ENCODE results near the gene GRPEL2.
A peak's percentile ranks its signal among the peaks of the same experiment; 100 is the strongest.
"Not testable (repeated sequence)": the region's sequence is repeated elsewhere in the genome, so short reads cannot be mapped to it uniquely, and the experiment has no call there.

Gene GRPEL2

DNA sequence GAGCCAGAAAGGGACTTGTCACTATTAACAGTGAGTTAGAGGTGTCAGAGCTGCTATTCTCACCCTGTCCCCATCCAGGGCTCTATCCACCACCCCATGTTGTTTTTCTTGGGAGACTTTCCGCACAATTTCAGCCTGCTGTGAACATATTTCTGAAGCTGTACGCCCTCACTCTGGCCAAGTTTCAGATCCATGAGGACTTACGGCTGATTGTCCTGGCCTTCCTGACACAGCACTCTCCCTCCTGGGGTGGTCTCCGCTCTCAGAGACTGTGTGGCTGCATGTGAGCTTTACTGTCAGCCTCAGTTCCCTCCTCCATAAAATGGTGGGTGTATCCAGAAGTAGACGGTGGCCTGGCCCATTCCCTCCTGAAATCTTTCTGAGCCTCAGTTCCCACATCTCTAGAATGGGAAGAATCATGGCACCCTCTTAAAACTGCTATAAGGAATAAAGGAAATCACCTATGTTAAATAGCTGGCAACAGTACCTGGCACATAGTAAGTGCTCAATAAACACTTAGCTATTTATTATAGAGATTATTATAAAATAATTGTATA is 34.6 kb downstream of the GRPEL2 start:
- DNase-seq = no peak

GRCh38 chr5:149380466-149381121 is 35.3 kb downstream of the GRPEL2 start:
- no peak for DNase-seq

DNA sequence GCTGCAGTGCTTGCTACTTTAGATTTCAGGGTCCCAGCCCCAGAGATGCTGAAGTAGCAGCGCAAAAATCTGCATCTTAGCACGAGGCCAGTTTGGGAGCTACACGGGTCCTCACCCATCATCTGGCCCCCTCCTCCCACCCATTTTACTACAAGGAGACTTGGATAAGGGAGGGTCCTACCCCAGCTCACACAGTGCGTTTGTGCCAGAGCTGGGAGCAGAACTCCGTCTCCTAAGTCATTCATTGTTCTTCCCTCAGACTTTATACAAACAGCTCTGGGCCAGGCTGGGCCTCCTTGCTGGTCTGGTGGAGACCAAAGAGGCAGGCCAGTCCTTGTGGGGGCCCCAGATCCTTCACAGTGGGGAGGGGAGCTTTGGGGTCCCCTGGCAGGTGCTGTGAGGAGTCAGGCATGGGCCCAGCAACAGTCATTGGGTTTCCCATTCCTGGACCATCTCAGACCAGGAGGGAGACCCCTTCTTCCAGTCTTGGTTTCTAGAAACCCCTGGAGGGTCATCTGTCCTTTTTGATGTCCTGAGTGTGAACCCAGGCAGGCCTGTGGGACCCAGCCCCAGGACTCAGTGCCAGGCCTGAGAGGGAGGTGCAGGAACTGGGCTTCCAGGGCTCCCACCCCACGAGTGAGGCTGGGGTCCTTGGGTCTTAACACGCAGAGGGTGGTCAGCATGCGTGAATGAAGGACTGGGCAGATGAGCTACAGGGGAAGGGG is 36.1 kb downstream of the GRPEL2 start:
- DNase-seq = no peak

GRCh38 chr5:149381986-149382338 is 36.7 kb downstream of the GRPEL2 start:
- DNase-seq = peak; percentile 73

GRCh38 chr5:149382517-149383220 is 37.4 kb downstream of the GRPEL2 start:
- DNase-seq = no peak

DNA sequence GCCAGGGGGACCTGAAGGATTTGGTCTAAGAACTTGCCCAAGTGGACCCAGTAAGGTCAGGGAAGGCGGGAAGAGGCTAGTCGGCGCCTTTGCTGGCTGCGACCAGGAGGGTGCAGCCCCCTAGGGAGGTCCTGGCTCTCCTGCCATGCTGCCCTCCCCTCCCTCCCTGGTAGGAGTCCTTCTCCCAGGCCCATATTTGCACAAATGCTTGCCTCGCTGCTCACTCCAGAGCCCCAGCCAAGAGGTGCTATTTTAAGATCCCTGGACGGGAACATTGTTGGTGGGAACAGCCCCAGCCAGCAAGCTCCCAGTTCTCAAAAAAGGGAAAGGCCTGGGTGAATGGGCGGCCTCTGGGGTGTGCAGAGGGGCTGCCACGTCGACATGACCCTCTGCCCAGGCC is 38.1 kb downstream of the GRPEL2 start:
- no peak for DNase-seq

DNA sequence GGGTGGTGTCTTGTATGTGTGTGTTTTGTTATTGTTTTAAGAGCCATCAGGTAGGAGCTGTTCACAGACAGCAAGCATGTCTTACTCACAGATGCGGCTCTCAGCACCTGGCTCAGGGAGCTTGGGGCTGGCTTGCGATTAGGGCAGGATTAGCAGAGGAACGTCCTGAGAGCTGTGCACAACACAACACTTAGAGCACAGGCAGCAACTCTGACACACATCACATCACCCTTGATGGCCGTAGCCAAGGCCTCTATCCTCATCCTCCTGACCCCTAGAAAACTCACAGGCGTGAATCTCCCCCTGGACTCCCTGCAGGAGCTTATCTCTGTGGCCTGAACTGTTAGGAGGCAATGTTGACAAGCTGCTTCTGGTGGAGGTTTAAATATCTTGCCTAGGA is 40.9 kb downstream of the GRPEL2 start:
- no peak for DNase-seq

GRCh38 chr5:149387081-149387631 is 41.9 kb downstream of the GRPEL2 start:
- peak; percentile 80 for DNase-seq

DNA sequence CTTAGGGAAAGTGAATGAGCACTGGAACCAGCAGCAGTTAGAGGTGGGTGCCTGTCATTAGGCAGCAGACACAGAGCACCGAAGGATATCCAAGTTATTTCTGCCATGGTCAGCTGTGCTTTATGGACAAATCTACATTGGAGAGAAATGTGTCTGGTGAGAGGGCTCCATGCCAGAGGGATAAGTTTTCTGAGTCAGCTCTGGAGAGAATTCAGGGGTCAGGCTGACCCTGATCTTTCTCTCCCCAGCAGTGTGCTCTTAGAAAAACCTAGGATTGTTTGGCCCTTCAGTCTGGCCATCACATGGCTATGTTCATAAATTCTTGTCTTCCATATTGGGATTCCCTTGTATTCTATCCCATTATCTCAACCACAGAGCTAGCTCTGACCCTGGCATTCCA is 42.7 kb downstream of the GRPEL2 start:
- peak; percentile 87 for DNase-seq

DNA sequence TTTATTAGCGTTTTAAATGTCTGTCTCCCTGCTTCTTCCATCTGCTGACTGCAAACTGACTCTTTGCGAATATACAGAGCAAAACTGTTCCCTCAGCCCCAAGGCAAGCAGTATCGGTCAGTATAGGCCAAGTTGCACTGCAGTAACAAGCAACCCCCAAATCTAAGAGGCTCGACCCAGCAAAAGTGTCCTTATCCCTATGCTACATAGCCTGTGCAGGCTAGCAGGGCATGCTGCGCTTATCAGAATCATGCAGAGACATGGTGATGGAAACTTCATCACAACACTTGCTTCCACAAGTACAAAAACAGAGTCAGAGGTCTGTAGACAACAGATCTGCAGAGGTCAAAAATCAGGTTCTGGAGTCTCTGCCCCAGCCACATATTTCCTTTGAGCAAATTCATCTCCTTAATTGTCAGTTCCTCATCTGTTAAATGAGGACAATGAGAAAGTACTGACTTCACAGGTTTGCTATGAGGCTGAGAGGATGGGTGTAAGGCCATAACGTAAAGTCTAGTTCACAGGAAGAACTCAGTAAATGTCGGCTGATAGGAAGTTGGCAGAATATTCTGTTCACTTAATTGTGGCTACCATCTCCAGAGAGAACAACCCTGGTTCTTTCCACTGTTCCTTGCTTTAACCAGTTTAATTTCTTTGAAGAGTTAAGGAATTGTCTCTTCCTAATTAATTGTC is 43.3 kb downstream of the GRPEL2 start:
- DNase-seq = no peak

DNA sequence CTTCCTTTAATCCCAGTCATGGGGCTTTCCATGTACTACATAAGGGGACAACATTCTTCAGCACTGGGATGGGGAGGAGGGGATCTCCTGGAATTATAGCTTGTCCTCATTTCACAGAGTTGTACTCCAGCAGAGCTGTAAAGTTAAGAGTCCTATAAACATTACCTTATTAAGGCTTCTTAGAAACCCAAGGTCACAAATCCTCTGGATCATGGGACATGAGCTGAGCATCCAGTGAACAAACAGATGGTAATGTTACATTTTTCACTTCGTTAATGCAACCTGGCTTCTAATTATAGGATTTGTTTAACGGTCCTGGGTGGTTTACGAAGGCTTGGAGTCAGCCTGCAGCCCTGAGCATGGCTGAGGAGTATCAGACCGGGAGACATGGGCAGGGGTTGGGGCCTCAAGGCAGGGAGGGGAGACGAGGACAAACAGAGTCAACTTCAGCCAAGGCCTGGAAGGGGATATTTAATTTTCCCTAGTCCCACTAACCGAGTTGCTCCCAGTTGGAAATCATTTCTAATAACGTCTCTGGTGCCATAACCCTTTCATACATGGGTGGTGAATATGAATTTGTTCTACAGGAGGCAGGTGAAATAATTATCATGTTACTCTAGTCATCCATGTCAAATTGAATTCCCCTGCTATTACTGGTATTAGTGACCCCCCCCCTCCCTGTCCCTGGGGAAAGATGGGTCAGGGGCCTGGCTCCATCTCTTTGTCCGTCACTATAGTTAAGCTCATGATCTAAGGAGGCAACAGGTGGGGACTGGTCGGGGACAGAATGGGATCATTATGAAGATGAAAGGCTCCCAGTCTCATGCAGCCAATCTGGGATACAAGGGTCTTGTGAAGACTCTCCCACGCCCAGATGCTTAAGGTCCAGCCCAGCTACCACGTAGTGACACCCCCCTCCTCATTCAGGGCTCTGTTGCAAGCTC is 44.5 kb downstream of the GRPEL2 start:
- DNase-seq = no peak

- DNase-seq = not testable (repeated sequence)
Measured at GRCh38 chr5:149391076-149391475, 45.8 kb downstream of the GRPEL2 start.

DNA sequence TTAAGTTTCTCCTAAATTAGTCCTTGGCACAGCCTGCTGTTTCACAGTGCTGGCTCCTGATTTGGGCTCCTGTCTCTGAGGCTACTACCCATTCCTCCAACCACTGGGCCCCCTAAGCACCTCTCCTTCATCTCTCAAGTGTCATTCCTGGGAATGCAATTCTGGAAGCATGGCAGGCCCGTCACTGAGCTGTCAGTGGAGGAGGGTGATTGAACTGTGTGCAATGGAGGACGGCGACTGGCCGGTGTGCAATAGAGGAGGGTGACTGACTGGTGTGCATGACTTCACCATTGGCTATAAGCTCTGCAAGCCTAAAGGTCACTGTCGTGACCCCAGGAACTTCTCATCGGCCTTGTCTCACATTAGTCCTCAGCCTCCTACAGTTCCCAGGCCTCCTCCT is 46.2 kb downstream of the GRPEL2 start:
- no peak for DNase-seq

GRCh38 chr5:149392718-149393117 is 47.4 kb downstream of the GRPEL2 start:
- peak; percentile 59 for DNase-seq

- not testable (repeated sequence) for DNase-seq
Measured at GRCh38 chr5:149394996-149395395, 49.7 kb downstream of the GRPEL2 start.

GRCh38 chr5:149397530-149397929 is 52.2 kb downstream of the GRPEL2 start:
- peak; percentile 91 for DNase-seq

DNA sequence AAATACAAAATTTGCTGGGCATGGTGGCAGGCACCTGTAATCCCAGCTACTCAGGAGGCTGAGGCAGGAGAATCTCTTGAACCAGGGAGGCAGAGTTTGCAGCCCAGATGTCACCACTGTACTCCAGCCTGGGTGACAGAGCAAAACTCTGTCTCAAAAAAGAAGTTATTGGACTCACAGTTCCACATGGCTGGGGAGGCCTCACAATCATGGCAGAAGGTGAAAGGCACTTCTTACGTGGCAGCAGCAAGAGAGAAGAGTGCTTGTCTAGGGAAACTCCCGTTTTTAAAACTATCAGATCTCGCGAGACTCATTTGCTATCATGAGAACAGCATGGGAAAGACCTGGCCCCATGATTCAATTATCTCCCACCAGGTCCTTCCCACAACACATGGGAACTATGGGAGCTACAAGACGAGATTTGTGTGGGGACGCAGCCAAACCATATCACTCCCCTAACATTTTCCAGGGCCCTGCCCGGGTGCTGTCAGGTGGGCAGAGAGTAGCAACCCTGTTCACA is 53.5 kb downstream of the GRPEL2 start:
- DNase-seq = not testable (repeated sequence)

DNA sequence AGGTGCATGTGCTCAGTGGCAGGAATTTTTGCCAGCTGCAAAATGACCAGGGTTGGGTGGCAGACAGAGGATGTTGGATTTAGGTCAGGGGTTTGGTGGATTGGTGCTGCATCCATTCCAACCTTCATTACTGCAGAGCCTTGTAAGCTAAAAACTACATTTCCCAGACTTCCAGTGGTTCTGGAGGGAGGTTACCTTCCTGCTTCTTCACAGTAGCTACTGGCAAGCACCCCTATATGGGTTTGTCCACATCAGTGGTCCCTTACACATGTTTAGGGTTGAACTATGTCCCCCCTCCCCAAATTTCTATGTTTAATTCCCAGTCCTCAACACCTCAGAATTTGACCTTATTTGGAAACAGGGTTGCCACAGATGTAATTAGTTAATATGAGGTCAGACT is 54.5 kb downstream of the GRPEL2 start:
- no peak for DNase-seq

GRCh38 chr5:149400304-149400703 is 55.0 kb downstream of the GRPEL2 start:
- DNase-seq = no peak

- no peak for DNase-seq
Measured at GRCh38 chr5:149401051-149401450, 55.8 kb downstream of the GRPEL2 start.

- no peak for DNase-seq
Measured at GRCh38 chr5:149402291-149402690, 57.0 kb downstream of the GRPEL2 start.

Measured in EL (cell line).